NCI-H128 (cell line): ENCODE data around the gene TSHZ2.
"Not testable (repeated sequence)": the region's sequence is repeated elsewhere in the genome, so short reads cannot be mapped to it uniquely, and the experiment has no call there.

Experiments used
- DNase-seq: peaks from one replicate; lab custom pipeline; 2025; ENCODE audit not compliant: unreplicated experiment; lab: John Stamatoyannopoulos, UW

Gene TSHZ2

GRCh38 chr20:53491462-53491861 is 519.3 kb downstream of the TSHZ2 start:
- DNase-seq, result no peak

GRCh38 chr20:53492212-53492611 is 520.1 kb downstream of the TSHZ2 start:
- DNase-seq, result no peak

GRCh38 chr20:53493311-53493857 is 521.2 kb downstream of the TSHZ2 start:
- no peak for DNase-seq

DNA sequence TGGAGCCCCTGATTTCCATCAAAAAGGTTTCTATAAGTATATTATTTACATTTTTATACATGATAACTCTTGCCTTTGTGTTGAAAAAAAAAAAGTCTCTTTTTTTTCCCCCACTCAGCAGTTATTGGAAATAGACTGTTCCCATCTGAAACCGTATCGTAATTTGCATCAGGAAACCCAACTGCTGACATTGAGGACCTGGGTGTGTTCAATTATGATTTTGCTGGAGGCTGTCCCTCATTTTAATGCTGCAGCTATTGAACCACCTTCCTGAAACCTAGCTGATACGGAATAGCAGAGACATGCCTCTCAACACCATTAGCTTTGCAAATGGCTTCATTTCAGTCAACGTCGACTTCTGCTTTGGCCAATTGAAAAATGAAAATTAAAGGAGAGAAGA is 522.6 kb downstream of the TSHZ2 start:
- DNase-seq, result no peak

- DNase-seq, result no peak
Measured at GRCh38 chr20:53495398-53496092, 523.4 kb downstream of the TSHZ2 start.

- DNase-seq, result no peak
Measured at GRCh38 chr20:53497246-53497645, 525.1 kb downstream of the TSHZ2 start.

DNA sequence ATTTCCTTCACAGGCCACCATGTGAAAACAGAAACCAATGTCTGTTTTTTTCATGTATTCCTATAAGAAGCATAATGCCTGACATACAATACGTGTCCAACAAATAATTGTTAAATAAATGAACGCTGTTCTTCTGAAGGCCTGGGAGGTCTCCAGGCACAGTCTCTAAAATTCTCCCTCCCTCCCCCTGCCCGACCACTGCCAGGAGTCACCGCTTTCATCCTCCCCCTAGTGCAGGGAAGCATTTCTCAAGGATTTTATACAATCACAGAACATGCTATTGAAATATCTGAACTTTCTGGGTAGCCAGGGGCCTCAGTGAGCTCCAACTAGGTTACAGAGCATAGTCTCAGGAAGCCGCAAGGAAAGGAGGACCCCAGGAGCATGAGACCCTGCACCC is 526.2 kb downstream of the TSHZ2 start:
- no peak for DNase-seq

DNA sequence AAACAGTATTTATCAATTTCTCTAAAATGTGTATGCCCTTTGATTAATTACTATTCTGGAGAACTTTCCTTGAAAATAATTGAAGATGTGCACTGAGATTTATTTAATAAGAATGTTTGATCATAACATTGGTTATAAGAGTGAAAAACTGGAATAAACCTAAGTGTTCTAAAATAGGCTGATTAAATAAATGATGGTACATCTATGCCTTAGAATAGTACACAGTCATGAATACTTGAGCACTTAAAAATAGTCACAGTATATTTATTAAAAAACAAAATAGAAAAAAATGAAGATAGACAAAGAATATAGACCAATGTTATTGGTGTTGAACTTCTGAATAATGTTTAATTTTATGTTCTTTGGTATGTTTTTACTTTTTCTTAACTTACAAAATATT is 528.5 kb downstream of the TSHZ2 start:
- no peak for DNase-seq

DNA sequence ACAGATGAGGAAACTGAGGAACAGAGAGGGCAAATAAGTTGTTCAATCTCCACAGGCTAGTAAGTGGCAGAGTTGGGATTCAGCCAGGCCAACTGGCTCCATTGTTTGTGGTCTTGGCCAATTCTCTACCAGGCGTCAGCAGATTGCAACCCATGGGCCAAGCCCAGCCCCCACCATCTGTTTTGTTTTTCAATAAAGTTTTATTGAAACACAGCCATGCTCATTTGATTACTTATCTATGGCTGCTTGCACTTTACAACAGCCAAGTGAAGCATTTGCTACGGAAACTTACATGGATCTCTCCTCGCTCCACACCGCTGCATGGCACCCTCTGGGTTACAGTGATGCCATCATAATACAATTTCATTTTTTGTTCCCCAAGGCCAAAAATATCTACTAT is 530.7 kb downstream of the TSHZ2 start:
- DNase-seq, result no peak

GRCh38 chr20:53503517-53503919 is 531.4 kb downstream of the TSHZ2 start:
- DNase-seq, result no peak

DNA sequence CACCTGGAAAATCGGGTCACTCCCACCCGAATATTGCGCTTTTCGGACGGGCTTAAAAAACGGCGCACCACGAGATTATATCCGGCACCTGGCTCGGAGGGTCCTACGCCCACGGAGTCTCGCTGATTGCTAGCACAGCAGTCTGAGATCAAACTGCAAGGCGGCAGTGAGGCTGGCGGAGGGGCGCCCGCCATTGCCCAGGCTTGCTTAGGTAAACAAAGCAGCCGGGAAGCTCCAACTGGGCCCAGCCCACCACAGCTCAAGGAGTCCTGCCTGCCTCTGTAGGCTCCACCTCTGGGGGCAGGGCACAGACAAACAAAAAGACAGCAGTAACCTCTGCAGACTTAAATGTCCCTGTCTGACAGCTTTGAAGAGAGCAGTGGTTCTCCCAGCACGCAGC is 531.9 kb downstream of the TSHZ2 start:
- DNase-seq, result not testable (repeated sequence)

GRCh38 chr20:53510262-53510661 is 538.1 kb downstream of the TSHZ2 start:
- DNase-seq, result no peak

- no peak for DNase-seq
Measured at GRCh38 chr20:53510704-53511103, 538.5 kb downstream of the TSHZ2 start.

GRCh38 chr20:53512076-53512475 is 539.9 kb downstream of the TSHZ2 start:
- DNase-seq, result no peak

GRCh38 chr20:53513168-53513488 is 541.0 kb downstream of the TSHZ2 start:
- no peak for DNase-seq

GRCh38 chr20:53513489-53514298 is 541.5 kb downstream of the TSHZ2 start:
- no peak for DNase-seq

DNA sequence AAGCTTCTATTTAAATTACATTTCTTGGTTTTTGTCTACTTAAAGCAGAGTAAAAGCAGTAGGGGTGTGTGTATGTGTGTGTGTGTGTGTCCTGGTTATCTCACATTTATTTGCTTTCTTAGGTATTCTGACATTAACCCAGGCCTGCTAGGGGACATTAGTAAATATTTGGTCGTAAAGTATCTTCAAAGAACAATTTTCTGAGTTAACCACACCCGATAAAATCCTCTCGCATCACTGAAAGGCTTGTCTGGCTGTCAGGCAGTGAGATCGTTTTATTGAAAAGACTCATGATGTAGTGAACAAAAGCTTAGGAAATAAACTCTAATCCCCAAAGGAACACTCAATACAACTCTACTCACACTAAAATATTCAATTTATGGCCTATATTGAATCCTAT is 543.6 kb downstream of the TSHZ2 start:
- no peak for DNase-seq

GRCh38 chr20:53517146-53517545 is 545.0 kb downstream of the TSHZ2 start:
- no peak for DNase-seq

GRCh38 chr20:53521421-53521820 is 549.3 kb downstream of the TSHZ2 start:
- not testable (repeated sequence) for DNase-seq

DNA sequence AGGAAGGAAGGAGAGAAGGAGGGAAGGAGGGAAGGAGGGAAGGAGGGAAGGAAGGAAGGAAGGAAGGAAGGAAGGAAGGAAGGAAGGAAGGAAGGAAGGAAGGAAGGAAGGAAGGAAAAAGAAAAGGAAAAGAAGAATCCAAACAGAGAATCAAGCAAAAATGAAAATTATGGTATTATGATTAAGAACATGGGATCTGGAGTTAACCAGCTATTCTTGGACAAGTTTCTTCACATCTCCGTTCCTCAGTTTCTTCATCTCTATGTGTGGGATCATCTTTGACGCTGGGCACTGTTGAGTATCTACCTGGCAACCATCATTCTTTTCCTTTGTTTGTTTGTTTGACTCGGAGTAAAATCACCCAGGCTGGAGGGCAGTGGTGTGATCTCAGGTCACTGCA is 549.9 kb downstream of the TSHZ2 start:
- no peak for DNase-seq

DNA sequence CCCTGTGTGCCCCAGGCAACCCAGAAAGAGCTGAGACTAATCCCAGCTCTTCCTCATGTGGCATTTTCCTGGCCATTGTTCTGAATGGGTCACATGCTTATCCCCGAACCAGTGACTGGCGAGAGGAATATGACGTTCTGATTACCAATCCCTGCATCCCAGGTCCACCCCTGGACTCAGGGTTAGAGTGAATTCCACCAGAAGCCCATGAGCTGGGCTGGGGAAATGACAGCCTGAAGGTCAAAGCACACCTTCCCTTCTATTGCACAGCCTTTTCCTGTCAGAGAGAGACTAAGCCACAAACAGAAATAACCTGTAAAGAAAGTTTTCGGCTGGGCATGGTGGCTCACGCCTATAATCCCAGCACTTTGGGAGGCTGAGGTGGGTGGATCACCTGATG is 550.5 kb downstream of the TSHZ2 start:
- DNase-seq, result no peak

DNA sequence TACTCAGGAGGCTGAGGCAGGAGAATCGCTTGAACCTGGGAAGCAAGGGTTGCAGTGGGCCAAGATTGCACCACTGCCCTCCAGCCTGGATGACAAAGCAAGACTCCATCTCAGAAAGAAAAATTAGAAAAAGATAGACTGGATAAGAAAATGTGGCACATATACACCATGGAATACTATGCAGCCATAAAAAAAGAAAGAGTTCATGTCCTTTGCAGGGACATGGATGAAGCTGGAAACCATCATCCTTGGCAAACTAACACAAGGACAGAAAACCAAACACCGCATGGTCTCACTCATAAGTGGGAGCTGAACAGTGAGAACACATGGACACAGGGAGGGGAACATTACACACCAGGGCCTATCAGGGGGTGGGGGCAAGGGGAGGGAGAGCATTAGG is 551.5 kb downstream of the TSHZ2 start:
- not testable (repeated sequence) for DNase-seq
